ENCODE measurements around the gene FARS2. TPM values are rescaled to one million over a fixed set of nuclear protein-coding genes. Genes with fewer than 3 reads are reported as not detected.

Gene FARS2
- polyA plus RNA-seq, 3 donors = 12.2 to 21.6 (median 17.7) TPM

GRCh38 chr6:5270093-5270680 is 8.9 kb downstream of the FARS2 start:
- H2AFZ ChIP-seq (ENCODE audit: insufficient read depth, low read depth, low read length, poor library complexity, severe bottlenecking) = no peak overlapping the region
- 22% methylated on average over 3 of the region's 5 CpGs for WGBS (ENCODE audit: insufficient coverage)
- peaks cover 10 to 20% of the 10 kb centered on the region in 2 donors for H3K36me3 Mint-ChIP-seq

GRCh38 chr6:5271926-5272325 is 10.6 kb downstream of the FARS2 start:
- Mint-ChIP-seq H3K27ac (no peak overlapping the region), H3K27me3 (ENCODE audit: low read depth in 3 of 3) (no peaks in the 10 kb centered on the region), H3K4me3 (no peak overlapping the region), H3K36me3 (peaks cover 4 to 14% of the 10 kb centered on the region in 2 donors), H3K9me3 (peaks cover 0 to 2% (median 0%) of the 10 kb centered on the region in 7 donors), H3K4me1 (peaks cover 3% of the 10 kb centered on the region)
- peaks cover 9% of the 10 kb centered on the region for H3K79me2 ChIP-seq (ENCODE audit: insufficient read depth, low read length)
- no peak overlapping the region for H3K9ac ChIP-seq (ENCODE audit: insufficient read depth, low read length, poor library complexity, severe bottlenecking)
- no peak overlapping the region for H2AFZ ChIP-seq (ENCODE audit: insufficient read depth, low read depth, low read length, poor library complexity, severe bottlenecking)
- no peak overlapping the region for H3K27ac ChIP-seq (ENCODE audit: low read depth in 1 of 2, low read length in 2 of 2)
- H3K4me2 ChIP-seq (replicated peaks; ENCODE audit: extremely low read depth, low read length, poor library complexity, severe bottlenecking) = no peak overlapping the region
- no peaks in the 10 kb centered on the region for H3K27me3 ChIP-seq (ENCODE audit: control insufficient read depth in 2 of 2, insufficient read depth in 2 of 2, low read length in 2 of 2)
- DNase-seq = no peak
- no peaks in the 10 kb centered on the region for H3K9me3 ChIP-seq (replicated peaks in 1 of 2; ENCODE audit: control insufficient read depth in 1 of 2, insufficient read depth in 1 of 2, low read length in 2 of 2)
- no peaks in the 10 kb centered on the region for H3K36me3 ChIP-seq (replicated peaks in 1 of 2; ENCODE audit: control insufficient read depth in 1 of 2, insufficient read depth in 2 of 2, low read length in 2 of 2)
- WGBS (ENCODE audit: insufficient coverage) = no CpG with 5 or more reads among the region's 6 CpGs
- no peak for TF ChIP-seq CTCF (IDR thresholded peaks at IDR 0.05)
- intact Hi-C loops (cut with micrococcal nuclease) = no loop called here
- H4K20me1 ChIP-seq (ENCODE audit: insufficient read depth, low read length) = no peaks in the 10 kb centered on the region
- no peak overlapping the region for H3K4me3 ChIP-seq (replicated peaks in 1 of 3; ENCODE audit: low read depth in 2 of 3, low read length in 3 of 3)
- no peaks in the 10 kb centered on the region for H3K4me1 ChIP-seq (ENCODE audit: control insufficient read depth in 1 of 2, insufficient read depth in 2 of 2, low read length in 2 of 2)

More at GRCh38 chr6:5270093-5270680, 8.9 kb downstream of the FARS2 start:
- no peak overlapping the region for H3K4me2 ChIP-seq (replicated peaks; ENCODE audit: extremely low read depth, low read length, poor library complexity, severe bottlenecking)
- H3K4me1 ChIP-seq (ENCODE audit: control insufficient read depth in 1 of 2, insufficient read depth in 2 of 2, low read length in 2 of 2) = no peaks in the 10 kb centered on the region
- H3K79me2 ChIP-seq (ENCODE audit: insufficient read depth, low read length) = peaks cover 19% of the 10 kb centered on the region
- no peak overlapping the region for H3K4me3 ChIP-seq (replicated peaks in 1 of 3; ENCODE audit: low read depth in 2 of 3, low read length in 3 of 3)
- Mint-ChIP-seq H3K9me3 (peaks cover 0 to 2% (median 0%) of the 10 kb centered on the region in 7 donors), H3K27me3 (ENCODE audit: low read depth in 3 of 3) (no peaks in the 10 kb centered on the region), H3K4me3 (no peak overlapping the region), H3K27ac (no peak overlapping the region), H3K4me1 (peaks cover 3% of the 10 kb centered on the region)
- DNase-seq = no peak
- no peaks in the 10 kb centered on the region for H3K36me3 ChIP-seq (replicated peaks in 1 of 2; ENCODE audit: control insufficient read depth in 1 of 2, insufficient read depth in 2 of 2, low read length in 2 of 2)
- H4K20me1 ChIP-seq (ENCODE audit: insufficient read depth, low read length) = no peaks in the 10 kb centered on the region
- intact Hi-C loops (cut with micrococcal nuclease) = no loop called here
- no peak for TF ChIP-seq CTCF (IDR thresholded peaks at IDR 0.05)
- H3K9me3 ChIP-seq (replicated peaks in 1 of 2; ENCODE audit: control insufficient read depth in 1 of 2, insufficient read depth in 1 of 2, low read length in 2 of 2) = no peaks in the 10 kb centered on the region
- no peak overlapping the region for H3K27ac ChIP-seq (ENCODE audit: low read depth in 1 of 2, low read length in 2 of 2)
- H3K27me3 ChIP-seq (ENCODE audit: control insufficient read depth in 2 of 2, insufficient read depth in 2 of 2, low read length in 2 of 2) = no peaks in the 10 kb centered on the region
- no peak overlapping the region for H3K9ac ChIP-seq (ENCODE audit: insufficient read depth, low read length, poor library complexity, severe bottlenecking)

All from CD14-positive monocyte (primary cell).